ENCODE measurements around the gene C11orf68. TPM values are rescaled to one million over a fixed set of nuclear protein-coding genes. Genes with fewer than 3 reads are reported as not detected.

The C11orf68 gene
- total RNA-seq, 1 donor from 2014 or later: 27.2 TPM

GRCh38 chr11:65921876-65922275, 3.0 kb upstream of the C11orf68 start:
- Mint-ChIP-seq H3K9me3 (no peaks in the 10 kb centered on the region), H3K27me3 (ENCODE audit: low read depth) (no peaks in the 10 kb centered on the region), H3K4me1 (peaks cover 12% of the 10 kb centered on the region), H3K27ac (ENCODE audit: unreplicated experiment) (no peak overlapping the region), H3K36me3 (ENCODE audit: low read depth) (peaks cover 4% of the 10 kb centered on the region), H3K4me3 (peak overlapping the region; percentile 65)
- no peak for DNase-seq (ENCODE audit: low read depth, low spot score)
- TF ChIP-seq, protein P1, sequence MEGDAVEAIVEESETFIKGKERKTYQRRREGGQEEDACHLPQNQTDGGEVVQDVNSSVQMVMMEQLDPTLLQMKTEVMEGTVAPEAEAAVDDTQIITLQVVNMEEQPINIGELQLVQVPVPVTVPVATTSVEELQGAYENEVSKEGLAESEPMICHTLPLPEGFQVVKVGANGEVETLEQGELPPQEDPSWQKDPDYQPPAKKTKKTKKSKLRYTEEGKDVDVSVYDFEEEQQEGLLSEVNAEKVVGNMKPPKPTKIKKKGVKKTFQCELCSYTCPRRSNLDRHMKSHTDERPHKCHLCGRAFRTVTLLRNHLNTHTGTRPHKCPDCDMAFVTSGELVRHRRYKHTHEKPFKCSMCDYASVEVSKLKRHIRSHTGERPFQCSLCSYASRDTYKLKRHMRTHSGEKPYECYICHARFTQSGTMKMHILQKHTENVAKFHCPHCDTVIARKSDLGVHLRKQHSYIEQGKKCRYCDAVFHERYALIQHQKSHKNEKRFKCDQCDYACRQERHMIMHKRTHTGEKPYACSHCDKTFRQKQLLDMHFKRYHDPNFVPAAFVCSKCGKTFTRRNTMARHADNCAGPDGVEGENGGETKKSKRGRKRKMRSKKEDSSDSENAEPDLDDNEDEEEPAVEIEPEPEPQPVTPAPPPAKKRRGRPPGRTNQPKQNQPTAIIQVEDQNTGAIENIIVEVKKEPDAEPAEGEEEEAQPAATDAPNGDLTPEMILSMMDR (conservative IDR thresholded peaks at IDR 0.05): no peak

DNA sequence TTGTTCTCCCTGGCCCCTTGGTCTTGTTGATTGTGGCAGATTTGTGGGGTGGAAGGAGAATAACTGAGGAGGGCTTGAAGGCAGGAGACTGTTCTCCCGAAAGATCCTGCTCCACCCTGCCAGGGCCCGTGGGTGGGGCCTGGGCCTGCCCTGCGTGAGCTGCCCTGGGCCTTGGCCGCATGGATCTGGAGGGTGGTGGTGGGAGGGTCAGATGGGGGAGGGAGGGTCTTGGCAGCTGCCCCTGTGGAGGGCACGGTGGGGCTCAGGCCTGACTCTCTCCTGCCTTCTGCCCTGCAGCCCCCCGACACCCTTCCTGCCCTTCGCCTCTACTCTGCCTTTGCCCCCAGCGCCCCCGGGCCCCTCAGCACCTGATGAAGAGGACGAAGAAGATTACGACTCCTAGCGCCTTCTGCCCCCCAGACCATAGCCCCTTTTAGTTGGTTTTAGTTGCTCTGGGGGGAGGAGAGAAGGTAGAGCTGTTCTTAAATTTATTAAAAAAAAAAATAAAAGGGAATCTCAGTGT, 2.2 kb upstream of the C11orf68 start:
- DNase-seq (ENCODE audit: low read depth, low spot score): no peak
- Mint-ChIP-seq H3K4me1 (peaks cover 20% of the 10 kb centered on the region), H3K9me3 (no peaks in the 10 kb centered on the region), H3K27ac (ENCODE audit: unreplicated experiment) (no peak overlapping the region), H3K4me3 (peak overlapping the region; percentile 88), H3K27me3 (ENCODE audit: low read depth) (no peaks in the 10 kb centered on the region), H3K36me3 (ENCODE audit: low read depth) (peaks cover 4% of the 10 kb centered on the region)
- TF ChIP-seq, protein P1 (conservative IDR thresholded peaks at IDR 0.05): no peak

DNA sequence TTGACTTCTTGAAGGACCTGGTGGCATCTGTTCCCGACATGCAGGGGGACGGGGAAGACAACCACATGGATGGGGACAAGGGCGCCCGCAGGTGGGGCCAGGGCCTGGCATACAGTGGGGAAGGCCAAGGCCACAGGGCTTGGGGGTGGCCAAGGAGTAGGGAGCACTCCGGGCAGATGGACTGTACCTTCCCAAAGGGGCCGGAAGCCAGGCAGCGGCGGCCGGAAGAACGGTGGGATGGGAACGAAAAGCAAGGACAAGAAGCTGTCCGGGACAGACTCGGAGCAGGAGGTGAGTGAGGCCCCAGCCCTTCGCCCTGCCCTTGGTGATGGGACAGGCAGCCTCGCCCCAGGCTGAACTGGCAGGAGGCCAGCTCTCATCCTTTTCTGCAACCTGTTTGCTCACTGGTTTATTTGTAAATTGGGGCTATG, 1.5 kb upstream of the C11orf68 start:
- no peak for DNase-seq (ENCODE audit: low read depth, low spot score)
- H3K4me1 Mint-ChIP-seq: peaks cover 20% of the 10 kb centered on the region
- H3K27me3 Mint-ChIP-seq (ENCODE audit: low read depth): no peaks in the 10 kb centered on the region
- no peak overlapping the region for H3K27ac Mint-ChIP-seq (ENCODE audit: unreplicated experiment)
- H3K4me3 Mint-ChIP-seq: peak overlapping the region; percentile 88
- peaks cover 4% of the 10 kb centered on the region for H3K36me3 Mint-ChIP-seq (ENCODE audit: low read depth)
- TF ChIP-seq, protein P1 (conservative IDR thresholded peaks at IDR 0.05): no peak
- no peaks in the 10 kb centered on the region for H3K9me3 Mint-ChIP-seq

GRCh38 chr11:65919573-65920371, 910 bp upstream of the C11orf68 start:
- Mint-ChIP-seq H3K36me3 (ENCODE audit: low read depth) (peaks cover 4% of the 10 kb centered on the region), H3K27me3 (ENCODE audit: low read depth) (no peaks in the 10 kb centered on the region), H3K4me1 (peaks cover 25% of the 10 kb centered on the region), H3K9me3 (no peaks in the 10 kb centered on the region), H3K27ac (ENCODE audit: unreplicated experiment) (no peak overlapping the region), H3K4me3 (peak overlapping the region; percentile 88)
- DNase-seq (ENCODE audit: low read depth, low spot score): no peak
- TF ChIP-seq, protein P1 (conservative IDR thresholded peaks at IDR 0.05): no peak

DNA sequence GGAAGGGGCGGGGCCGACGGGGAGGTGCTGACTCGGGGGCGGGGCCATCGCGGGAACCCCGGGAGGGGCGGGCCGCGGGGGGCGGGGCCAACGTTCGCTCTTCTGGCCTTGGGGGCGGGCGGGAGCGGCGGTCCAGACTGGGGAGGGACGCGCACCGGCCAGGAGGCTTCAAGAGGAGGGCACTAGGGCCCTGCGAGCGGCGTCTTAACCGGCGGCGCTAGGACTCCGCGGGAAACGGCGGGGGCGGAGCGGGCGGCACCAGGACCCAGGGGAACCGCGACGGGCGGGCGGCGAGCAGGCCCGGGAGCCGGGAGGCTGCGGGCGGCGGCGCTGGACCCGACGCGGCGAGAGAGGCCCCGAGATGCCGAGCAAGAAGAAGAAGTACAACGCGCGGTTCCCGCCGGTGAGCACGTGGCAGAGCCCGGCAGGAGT, 295 bp upstream of the C11orf68 start, which contains the start of gene DRAP1:
Gene DRAP1, plus strand, starts transcription at position 286 of the 432 bp plus-strand sequence. Its CDS starts 76 bp downstream, at position 362.
- Mint-ChIP-seq H3K4me3 (peak within 1 kb of the TSS; percentile 89), H3K4me1 (peaks cover 29% of the 10 kb centered on the region), H3K27me3 (ENCODE audit: low read depth) (no peaks in the 10 kb centered on the region), H3K36me3 (ENCODE audit: low read depth) (peaks cover 4% of the 10 kb centered on the region), H3K27ac (ENCODE audit: unreplicated experiment) (no peak within 1 kb of the TSS), H3K9me3 (no peaks in the 10 kb centered on the region)
- TF ChIP-seq, protein P1 (conservative IDR thresholded peaks at IDR 0.05): no peak
- DNase-seq (ENCODE audit: low read depth, low spot score): peak; percentile 98
